Heart left ventricle (tissue), 16 donors: ENCODE data around the gene ZDHHC11. TPM values are rescaled to one million over a fixed set of nuclear protein-coding genes. Genes with fewer than 3 reads are reported as not detected.

Experiments used
- ATAC-seq, 4 donors: fragments of 200-7000 bp; cut with Tn5 transposase; one replicate each; pipeline ENCODE4 v1.9.1; 2020 to 2022; ENCODE audit warnings: moderate library complexity in 4 of 4, mild to moderate bottlenecking in 3 of 4, moderate number of reproducible peaks in 1 of 4
- DNase-seq, 5 donors: peaks; one replicate each; pipeline ENCODE4 v3.0.0-alpha.2; 2020
- H3K27ac ChIP-seq, 12 donors: fragments of 200-600 bp; sonication (generic) in 4 of 12; one replicate each; pipeline versions ENCODE4 v1.5.0 to v1.8.0; 2016 to 2022; ENCODE audit warnings: mild to moderate bottlenecking in 2 of 12
- H3K27me3 ChIP-seq, 9 donors: fragments of 200-600 bp; sonication (generic) in 2 of 9; one replicate each; pipeline versions ENCODE4 v1.5.1 to v1.8.0; 2016 to 2022; ENCODE audit warnings: mild to moderate bottlenecking in 3 of 9
- H3K36me3 ChIP-seq, 9 donors: fragments of 200-600 bp; sonication (generic) in 2 of 9; one replicate each; pipeline versions ENCODE4 v1.5.0 to v1.8.0; 2018 to 2022; ENCODE audit warnings: mild to moderate bottlenecking in 2 of 9
- H3K4me1 ChIP-seq, 12 donors: fragments of 200-600 bp; sonication (generic) in 4 of 12; one replicate each; pipeline versions ENCODE4 v1.5.0 to v1.8.0; 2016 to 2022; ENCODE audit warnings: mild to moderate bottlenecking in 3 of 12
- H3K4me3 ChIP-seq, 12 donors: fragments of 200-600 bp; sonication (generic) in 4 of 12; one replicate each; pipeline versions ENCODE4 v1.5.0 to v1.8.0; 2017 to 2022; ENCODE audit warnings: mild to moderate bottlenecking in 9 of 12, moderate library complexity in 4 of 12
- H3K9me3 ChIP-seq, 12 donors: fragments of 200-600 bp; sonication (generic) in 4 of 12; one replicate each; pipeline versions ENCODE4 v1.5.0 to v1.8.0; 2016 to 2022; ENCODE audit warnings: mild to moderate bottlenecking in 1 of 12
- CTCF ChIP-seq, 12 donors: fragments of 200-600 bp; sonication (generic) in 4 of 12; IDR thresholded peaks; one replicate each; pipeline versions ENCODE4 v1.5.0 to v1.8.0; 2018 to 2022; ENCODE audit warnings: antibody characterized with exemption in 12 of 12, mild to moderate bottlenecking in 5 of 12
- POLR2A ChIP-seq, 2 donors: fragments of 450-650 bp; IDR thresholded peaks; one replicate each; pipeline ENCODE4 v1.6.1; 2017; ENCODE audit warnings: antibody characterized with exemption in 2 of 2, mild to moderate bottlenecking in 2 of 2, moderate library complexity in 2 of 2
- WGBS, 4 donors: extraction: QIAGEN DNeasy Blood & Tissue Kit in 2 of 4; methylation state at CpG; one replicate each; pipeline versions ENCODE4 v1.1.5 to v1.1.7; 2013 to 2018; 5-methylcytosine and 5-hydroxymethylcytosine counted together
- intact Hi-C, 10 donors: fragments of 100-400 bp; cut with DNase I; formaldehyde crosslinking; loops; one replicate each; pipeline versions ENCODE4 v1.11.1 to v1.14.2; 2022
- polyA plus RNA-seq, 2 donors: library from polyadenylated mRNA; stranded (reverse); fragments of 200-250 nt; gene quantifications; one replicate each; pipeline ENCODE4 v1.2.3, GENCODE V29; 2013
- total RNA-seq, 9 donors: library from RNA; depleted of rRNA in 2 of 9; stranded (reverse); fragments of >200 nt in 2 of 9; fragmentation: NEBNext Ultra II Directional in 3 of 9; extraction: Animal tissue kit (Norgen Biotek cat#: 25700) in 3 of 9; gene quantifications; one replicate each; pipeline versions ENCODE4 v1.1.0 to v1.2.4, GENCODE V29; 2016 to 2023
- donor health status: ischemic (EF 13 %, LVEDD 7.1; RV severe dilation, severe dysfunction).
- donor health status: healthy with polysubstance abuse.
- donor health status: DM: no; HTN: yes; CAD: no.
- donor health status: DM: no; HTN: no; CAD: no.
- donor health status: ischemic (EF 25% LVEDD 6.9; RV normal size, moderate dysfunction).
- donor health status: ischemic (EF 25% LVEDD 5.7; RV mildly dilated, moderate dysfunction).
- donor health status: healthy.
- donor health status: DM: yes; HTN: yes; CAD: no.
- donor health status: ischemic (EF 35%, LVEDD 5.7; RV mildly dilated, moderate dysfunction).
- donor health status: nonischemic (EF 11% LVEDD 7.7; RV severe dilation, severe dysfunction).
- donor health status: DM: yes; HTN: yes; CAD: no.
- donor health status: PGD.
- donor health status: ischemic (EF 29% LVEDD 5.4; RV normal size, mild dysfunction).
- donor health status: nonischemic (EF 23%, LVEDD 6.1; RV moderate dilation, normal function).

The ZDHHC11 gene
- total and polyA plus RNA-seq, 11 donors: 6.3 to 25.0 (median 10.8) TPM

- Histone ChIP-seq H3K36me3 (no peaks in the 10 kb centered on the region), H3K9me3 (no peaks in the 10 kb centered on the region), H3K4me1 (peaks cover 0 to 11% (median 0%) of the 10 kb centered on the region in 12 donors), H3K27me3 (peaks cover 0 to 17% (median 0%) of the 10 kb centered on the region in 9 donors), H3K4me3 (no peak overlapping the region), H3K27ac (no peak overlapping the region)
- ATAC-seq: no peak
- peak in 3 of 5 donors; percentile 10 to 48 (median 10) for DNase-seq
- TF ChIP-seq POLR2A (IDR thresholded peaks at IDR 0.05) (no peak), CTCF (IDR thresholded peaks at IDR 0.05) (no peak)
- 88 to 92% (median 92%) methylated on average over 55 of the region's 55 CpGs for WGBS, 4 donors
- intact Hi-C loops: no loop called here
Observed at GRCh38 chr5:852431-853401, 1.9 kb upstream of the ZDHHC11 start.

- intact Hi-C loops: no loop called here
- DNase-seq (peak in 1 of 5 donors; percentile 0), ATAC-seq (no peak)
- no peak for TF ChIP-seq POLR2A (IDR thresholded peaks at IDR 0.05)
- TF ChIP-seq CTCF (IDR thresholded peaks at IDR 0.05): no peak
- peaks cover 0 to 17% (median 0%) of the 10 kb centered on the region in 9 donors for H3K27me3 ChIP-seq
- no peaks in the 10 kb centered on the region for H3K9me3 ChIP-seq
- H3K36me3 ChIP-seq: no peaks in the 10 kb centered on the region
- 58 to 77% (median 64%) methylated on average over 5 of the region's 5 CpGs for WGBS, 4 donors
- H3K4me1 ChIP-seq: peaks cover 0 to 11% (median 0%) of the 10 kb centered on the region in 12 donors
- H3K4me3 ChIP-seq: no peak overlapping the region
- H3K27ac ChIP-seq: no peak overlapping the region
Observed at GRCh38 chr5:852018-852417, 1.2 kb upstream of the ZDHHC11 start.

- Histone ChIP-seq H3K4me1 (peaks cover 0 to 11% (median 0%) of the 10 kb centered on the region in 12 donors), H3K36me3 (no peaks in the 10 kb centered on the region), H3K9me3 (no peaks in the 10 kb centered on the region), H3K27ac (no peak overlapping the region), H3K4me3 (no peak overlapping the region), H3K27me3 (peaks cover 0 to 17% (median 0%) of the 10 kb centered on the region in 9 donors)
- TF ChIP-seq POLR2A (IDR thresholded peaks at IDR 0.05) (no peak), CTCF (IDR thresholded peaks at IDR 0.05) (no peak)
- DNase-seq (peak in 3 of 5 donors; percentile 10 to 29 (median 22)), ATAC-seq (no peak)
- WGBS, 4 donors: 83 to 89% (median 83%) methylated on average over 16 of the region's 16 CpGs
- intact Hi-C loops: no loop called here
Observed at GRCh38 chr5:851553-851952, 767 bp upstream of the ZDHHC11 start.

GRCh38 chr5:851076-851475, 290 bp upstream of the ZDHHC11 start:
- intact Hi-C loops: no loop called here
- Histone ChIP-seq H3K4me3 (no peak overlapping the region), H3K36me3 (no peaks in the 10 kb centered on the region), H3K27me3 (peaks cover 0 to 17% (median 0%) of the 10 kb centered on the region in 9 donors), H3K27ac (no peak overlapping the region), H3K9me3 (no peaks in the 10 kb centered on the region), H3K4me1 (peaks cover 0 to 11% (median 0%) of the 10 kb centered on the region in 12 donors)
- TF ChIP-seq POLR2A (IDR thresholded peaks at IDR 0.05) (no peak), CTCF (IDR thresholded peaks at IDR 0.05) (no peak)
- WGBS, 4 donors: 63 to 78% (median 70%) methylated on average over 16 to 19 of the region's 19 CpGs
- ATAC-seq (no peak), DNase-seq (peak in 3 of 5 donors; percentile 13 to 65 (median 24))
